Measurements from ENCODE around the gene IRF2BP2. TPM values are rescaled to one million over a fixed set of nuclear protein-coding genes. Genes with fewer than 3 reads are reported as not detected.

Gene IRF2BP2
- total and polyA plus RNA-seq, 2 of the 13 experiments (the other 11 are each of a cell fraction or from before 2014, with no cell fraction given): 140 to 147 TPM

- TF ChIP-seq ZNF10 (CRISPR knock-in tag; IDR thresholded peaks at IDR 0.05; ENCODE audit: borderline replicate concordance, low read depth) (no peak), TFE3 (CRISPR knock-in tag; IDR thresholded peaks at IDR 0.05) (peak; percentile 57; the same call in 1 of the 2 replicates), FOXJ3 (CRISPR knock-in tag; IDR thresholded peaks at IDR 0.05; ENCODE audit: borderline replicate concordance) (peak; percentile 64; the same call in 1 of the 2 replicates), ZNF230 (CRISPR knock-in tag; IDR thresholded peaks at IDR 0.05) (peak; percentile 91), ZNF652 (CRISPR knock-in tag; IDR thresholded peaks at IDR 0.05; ENCODE audit: borderline replicate concordance, low read depth) (peak; percentile 37; the same call in 1 of the 2 replicates), ZNF446 (CRISPR knock-in tag; IDR thresholded peaks at IDR 0.05) (peak; percentile 95), MEIS2 (CRISPR knock-in tag; IDR thresholded peaks at IDR 0.05) (peak; percentile 79), WIZ (CRISPR knock-in tag; IDR thresholded peaks at IDR 0.05) (0 out of 2 replicates have a peak, but pooled peaks have one; percentile 72), ZNF776 (CRISPR knock-in tag; IDR thresholded peaks at IDR 0.05) (no peak), ADNP (CRISPR knock-in tag; IDR thresholded peaks at IDR 0.05) (no peak), ZNF770 (CRISPR knock-in tag; IDR thresholded peaks at IDR 0.05) (no peak), ZNF256 (CRISPR knock-in tag; conservative IDR thresholded peaks at IDR 0.05) (peak; percentile 82; the same call in 1 of the 2 replicates), BHLHE40 (IDR thresholded peaks at IDR 0.05; ENCODE audit: low read length) (peak; percentile 84), ZNF224 (CRISPR knock-in tag; IDR thresholded peaks at IDR 0.05) (peak; percentile 95), AFF4 (CRISPR knock-in tag; IDR thresholded peaks at IDR 0.05) (peak; percentile 95), TIGD3 (CRISPR knock-in tag; IDR thresholded peaks at IDR 0.05; ENCODE audit: borderline replicate concordance) (no peak), ZNF629 (CRISPR knock-in tag; conservative IDR thresholded peaks at IDR 0.05) (peak; percentile 39; the same call in 1 of the 2 replicates), SIN3A (IDR thresholded peaks at IDR 0.05; ENCODE audit: borderline replicate concordance, low read depth, low read length) (peak; percentile 24; the same call in 1 of the 2 replicates), ZNF234 (CRISPR knock-in tag; conservative IDR thresholded peaks at IDR 0.05) (no peak), ASH2L (IDR thresholded peaks at IDR 0.05; ENCODE audit: insufficient read length, low read depth, low read length) (no peak)
These were observed 10.2 kb downstream of the IRF2BP2 start (continued) for GRCh38 chr1:234599617-234600417.

Data from HepG2 (cell line).